Liver (tissue), 9 donors: ENCODE data around the gene CACTIN. TPM values are rescaled to one million over a fixed set of nuclear protein-coding genes. Genes with fewer than 3 reads are reported as not detected.
"Not testable (repeated sequence)": the region's sequence is repeated elsewhere in the genome, so short reads cannot be mapped to it uniquely, and the experiment has no call there.

Source experiments
- DNase-seq: peaks from one replicate; pipeline ENCODE4 v3.0.0-alpha.2; 2017; ENCODE audit warnings: low spot score
- H3K27ac ChIP-seq, 2 donors: one replicate each; pipeline ENCODE4 v1.7.0; 2013; ENCODE audit warnings: inconsistent platforms in 2 of 2, low read length in 2 of 2, control low read depth in 1 of 2, low read depth in 1 of 2, mild to moderate bottlenecking in 1 of 2
- H3K27me3 ChIP-seq, 4 donors: one replicate each; pipeline versions ENCODE4 v1.6.1 to v1.7.0; 2013; ENCODE audit warnings: low read length in 3 of 4, inconsistent platforms in 1 of 4, mild to moderate bottlenecking in 1 of 4, moderate library complexity in 1 of 4; ENCODE audit not compliant: control insufficient read depth in 4 of 4, insufficient read depth in 4 of 4
- H3K36me3 ChIP-seq, 4 donors: one replicate each; pipeline versions ENCODE4 v1.6.1 to v1.7.0; 2013; ENCODE audit warnings: low read length in 3 of 4, mild to moderate bottlenecking in 3 of 4, low read depth in 1 of 4, moderate library complexity in 1 of 4; ENCODE audit not compliant: control insufficient read depth in 4 of 4, insufficient read depth in 3 of 4
- H3K4me1 ChIP-seq, 4 donors: one replicate each; pipeline versions ENCODE4 v1.6.1 to v1.7.0; 2013; ENCODE audit warnings: low read length in 3 of 4, mild to moderate bottlenecking in 3 of 4, moderate library complexity in 1 of 4; ENCODE audit not compliant: control insufficient read depth in 4 of 4, insufficient read depth in 4 of 4
- H3K4me3 ChIP-seq, 3 donors: one replicate each; pipeline versions ENCODE4 v1.6.1 to v1.7.0; 2013; ENCODE audit warnings: low read length in 3 of 3, control low read depth in 1 of 3, low read depth in 1 of 3, mild to moderate bottlenecking in 1 of 3
- H3K9ac ChIP-seq, 2 donors: one replicate each; pipeline ENCODE4 v1.7.0; 2013; ENCODE audit warnings: low read length in 2 of 2, mild to moderate bottlenecking in 2 of 2, moderate library complexity in 2 of 2, control low read depth in 1 of 2, low read depth in 1 of 2
- H3K9me3 ChIP-seq, 4 donors: one replicate each; pipeline versions ENCODE4 v1.6.1 to v1.7.0; 2013; ENCODE audit warnings: low read length in 3 of 4; ENCODE audit not compliant: control insufficient read depth in 4 of 4
- ATF3 ChIP-seq: IDR thresholded peaks from 2 replicates; pipeline ENCODE4 v1.6.1; 2016; ENCODE audit warnings: antibody characterized with exemption
- EGR1 ChIP-seq, 2 donors: IDR thresholded peaks; 2 replicates each; pipeline ENCODE4 v1.6.1; 2016 to 2018; ENCODE audit warnings: antibody characterized with exemption in 2 of 2, low read depth in 2 of 2
- FOXA1 ChIP-seq: IDR thresholded peaks from 2 replicates; pipeline ENCODE4 v1.6.1; 2016; ENCODE audit warnings: antibody characterized with exemption
- FOXA2 ChIP-seq: IDR thresholded peaks from 2 replicates; pipeline ENCODE4 v1.6.1; 2016; ENCODE audit warnings: antibody characterized with exemption
- GABPA ChIP-seq, 2 donors: IDR thresholded peaks in 1 of 2; conservative IDR thresholded peaks in 1 of 2; 2 replicates each; pipeline ENCODE4 v1.6.1; 2016; ENCODE audit warnings: antibody characterized with exemption in 2 of 2, mild to moderate bottlenecking in 1 of 2, moderate library complexity in 1 of 2
- HNF4A ChIP-seq, 2 donors: conservative IDR thresholded peaks; 2 replicates each; pipeline ENCODE4 v1.6.1; 2016; ENCODE audit warnings: antibody characterized with exemption in 2 of 2, mild to moderate bottlenecking in 2 of 2
- HNF4G ChIP-seq: IDR thresholded peaks from 2 replicates; pipeline ENCODE4 v1.6.1; 2016; ENCODE audit warnings: antibody characterized with exemption
- JUND ChIP-seq, 2 donors: IDR thresholded peaks; 2 replicates each; pipeline ENCODE4 v1.6.1; 2016; ENCODE audit warnings: antibody characterized with exemption in 2 of 2
- MAX ChIP-seq: IDR thresholded peaks from 2 replicates; pipeline ENCODE4 v1.6.1; 2016; ENCODE audit warnings: antibody characterized with exemption
- NR2F2 ChIP-seq: IDR thresholded peaks from 2 replicates; pipeline ENCODE4 v1.6.1; 2016; ENCODE audit warnings: antibody characterized with exemption
- RAD21 ChIP-seq, 2 donors: IDR thresholded peaks; 2 replicates each; pipeline ENCODE4 v1.6.1; 2016; ENCODE audit warnings: antibody characterized with exemption in 2 of 2, mild to moderate bottlenecking in 2 of 2
- RXRA ChIP-seq, 2 donors: IDR thresholded peaks; 2 replicates each; pipeline ENCODE4 v1.6.1; 2017 to 2018; ENCODE audit warnings: antibody characterized with exemption in 2 of 2, mild to moderate bottlenecking in 1 of 2
- SP1 ChIP-seq: IDR thresholded peaks from 2 replicates; pipeline ENCODE4 v1.6.1; 2018; ENCODE audit warnings: antibody characterized with exemption, mild to moderate bottlenecking
- TAF1 ChIP-seq: conservative IDR thresholded peaks from 2 replicates; pipeline ENCODE4 v1.6.1; 2016; ENCODE audit warnings: antibody characterized with exemption, mild to moderate bottlenecking
- YY1 ChIP-seq: IDR thresholded peaks from 2 replicates; pipeline ENCODE4 v1.6.1; 2016; ENCODE audit warnings: antibody characterized with exemption, mild to moderate bottlenecking
- ZBTB33 ChIP-seq: IDR thresholded peaks from 2 replicates; pipeline ENCODE4 v1.6.1; 2016; ENCODE audit warnings: antibody characterized with exemption
- WGBS: extraction: QIAGEN DNeasy Blood & Tissue Kit; methylation state at CpG from one replicate; pipeline ENCODE4 v1.1.7; 2013; 5-methylcytosine and 5-hydroxymethylcytosine counted together
- polyA plus RNA-seq, 2 donors: library from polyadenylated mRNA; stranded (reverse) in 1 of 2; unstranded in 1 of 2; fragments of 200-250 nt in 1 of 2; fragments of >200 nt in 1 of 2; fragmentation: Nextera tagmentation in 1 of 2; extraction: Ambion mirVana in 1 of 2; gene quantifications; one replicate each; pipeline versions ENCODE4 v1.2.1 to v1.2.3, GENCODE V29; 2013 to 2015
- total RNA-seq, 2 donors: library from RNA; depleted of rRNA; stranded (reverse); fragments of >200 nt; gene quantifications; one replicate each; pipeline ENCODE4 v1.2.3, GENCODE V29; 2014
- donor health status: healthy.
- donor health status: healthy.
- donor health status: healthy.
- donor health status: healthy.
- donor health status: healthy.

CACTIN gene
- total and polyA plus RNA-seq, 4 donors, result 1.9 to 13.2 (median 10.0) TPM

- Histone ChIP-seq H3K27me3 (no peaks in the 10 kb centered on the region), H3K27ac (no peak overlapping the region), H3K4me1 (peaks cover 0 to 4% (median 1%) of the 10 kb centered on the region in 4 donors), H3K36me3 (peaks cover 0 to 21% (median 4%) of the 10 kb centered on the region in 4 donors), H3K9me3 (no peaks in the 10 kb centered on the region), H3K9ac (no peak overlapping the region), H3K4me3 (no peak overlapping the region)
- DNase-seq, result no peak
- TF ChIP-seq HNF4A (conservative IDR thresholded peaks at IDR 0.05), result no peak
- no peak for TF ChIP-seq ATF3
- TF ChIP-seq GABPA (IDR thresholded peaks at IDR 0.05 in 1 of 2, conservative IDR thresholded peaks at IDR 0.05 in 1 of 2), result no peak
- no peak for TF ChIP-seq RAD21 (IDR thresholded peaks at IDR 0.05)
- TF ChIP-seq MAX, result no peak
- no peak for TF ChIP-seq EGR1 (IDR thresholded peaks at IDR 0.05; ENCODE audit: low read depth in 2 of 2)
- no peak for TF ChIP-seq ZBTB33
- no peak for TF ChIP-seq FOXA2
- TF ChIP-seq JUND (IDR thresholded peaks at IDR 0.05), result no peak
- no peak for TF ChIP-seq TAF1
- TF ChIP-seq HNF4G, result no peak
- TF ChIP-seq YY1, result no peak
- TF ChIP-seq RXRA (IDR thresholded peaks at IDR 0.05), result no peak
- TF ChIP-seq SP1, result no peak
- TF ChIP-seq NR2F2, result no peak
- TF ChIP-seq FOXA1, result no peak
- WGBS, result 91% methylated on average over 16 of the region's 16 CpGs
Observed at GRCh38 chr19:3632098-3632497, 5.5 kb upstream of the CACTIN start.

GRCh38 chr19:3631053-3631861 is 4.7 kb upstream of the CACTIN start:
- Histone ChIP-seq H3K36me3 (peaks cover 0 to 16% (median 4%) of the 10 kb centered on the region in 4 donors), H3K4me3 (no peak overlapping the region)
- DNase-seq, result no peak

GRCh38 chr19:3628766-3629165 is 2.2 kb upstream of the CACTIN start:
- H3K27ac ChIP-seq, H3K27me3 ChIP-seq, H3K9ac ChIP-seq, H3K4me3 ChIP-seq, H3K9me3 ChIP-seq, DNase-seq: not testable (repeated sequence)
- 77% methylated on average over 9 of the region's 9 CpGs for WGBS
- peaks cover 0 to 16% (median 4%) of the 10 kb centered on the region in 4 donors for H3K36me3 ChIP-seq
- peaks cover 4 to 32% (median 21%) of the 10 kb centered on the region in 4 donors for H3K4me1 ChIP-seq

More at GRCh38 chr19:3631053-3631861, 4.7 kb upstream of the CACTIN start:
- no peak for TF ChIP-seq GABPA (IDR thresholded peaks at IDR 0.05 in 1 of 2, conservative IDR thresholded peaks at IDR 0.05 in 1 of 2)
- Histone ChIP-seq H3K4me1 (peaks cover 0 to 8% (median 2%) of the 10 kb centered on the region in 4 donors), H3K9me3 (no peaks in the 10 kb centered on the region), H3K27ac (no peak overlapping the region), H3K27me3 (no peaks in the 10 kb centered on the region), H3K9ac (no peak overlapping the region)
- 94% methylated on average over 43 of the region's 43 CpGs for WGBS
